ENCODE measurements around the gene CSNK1E. TPM values are rescaled to one million over a fixed set of nuclear protein-coding genes. Genes with fewer than 3 reads are reported as not detected.

CSNK1E gene
- total RNA-seq, 1 experiment from 2014 or later = 193 TPM

GRCh38 chr22:38243007-38243765, 74.0 kb downstream of the CSNK1E start:
- H3K36me3 ChIP-seq (ENCODE audit: insufficient read depth, low read length) = no peaks in the 10 kb centered on the region
- no peaks in the 10 kb centered on the region for H3K9me3 ChIP-seq (ENCODE audit: low read length)
- H3K27me3 ChIP-seq (ENCODE audit: low read length) = no peaks in the 10 kb centered on the region
- H3K4me3 ChIP-seq (ENCODE audit: low read length) = no peak overlapping the region
- DNase-seq = no peak
- H3K27ac ChIP-seq (ENCODE audit: low read length) = no peak overlapping the region
- H3K9ac ChIP-seq (ENCODE audit: low read length) = no peak overlapping the region
- no peak overlapping the region for H2AFZ ChIP-seq (ENCODE audit: low read length)
- H3K79me2 ChIP-seq (ENCODE audit: low read length) = no peaks in the 10 kb centered on the region
- H3K4me1 ChIP-seq (ENCODE audit: low read length) = peaks cover 44% of the 10 kb centered on the region
- no peaks in the 10 kb centered on the region; the same call in 1 of the 2 replicates for H4K20me1 ChIP-seq (ENCODE audit: insufficient read depth, low read depth, low read length)
- H3K9me2 ChIP-seq (replicated peaks; ENCODE audit: insufficient read depth, low read length) = no peaks in the 10 kb centered on the region
- H3K4me2 ChIP-seq (ENCODE audit: low read depth, low read length, poor library complexity, severe bottlenecking) = no peak overlapping the region

DNA sequence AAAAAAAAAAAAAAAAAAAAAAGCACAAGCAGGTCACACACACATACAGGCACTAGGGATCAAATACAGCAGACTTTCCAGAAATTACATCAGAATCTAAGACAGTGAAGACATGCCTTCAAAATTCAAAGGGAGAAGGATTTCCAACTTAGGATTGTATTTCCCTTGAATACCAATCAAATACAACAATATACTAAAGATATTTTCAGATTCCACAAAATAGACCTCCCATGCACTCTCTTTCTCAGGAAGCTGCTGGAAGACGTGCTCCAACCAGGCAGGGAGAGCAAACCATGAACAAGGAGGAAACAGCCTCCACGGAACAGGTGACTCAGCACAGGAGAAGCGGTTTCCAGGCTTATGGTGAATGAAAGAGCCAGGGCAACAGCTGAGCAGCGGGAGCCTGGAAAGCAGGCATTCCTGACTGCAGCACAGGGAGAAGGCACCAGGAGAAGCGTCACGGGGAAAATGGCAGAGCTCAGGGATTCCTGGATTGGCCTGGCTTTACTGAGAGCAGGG, 76.4 kb downstream of the CSNK1E start:
- Histone ChIP-seq H2AFZ (ENCODE audit: low read length) (no peak overlapping the region), H3K27me3 (ENCODE audit: low read length) (no peaks in the 10 kb centered on the region), H3K79me2 (ENCODE audit: low read length) (no peaks in the 10 kb centered on the region), H3K4me3 (ENCODE audit: low read length) (no peak overlapping the region), H4K20me1 (ENCODE audit: insufficient read depth, low read depth, low read length) (no peaks in the 10 kb centered on the region), H3K4me2 (ENCODE audit: low read depth, low read length, poor library complexity, severe bottlenecking) (no peak overlapping the region), H3K9ac (ENCODE audit: low read length) (no peak overlapping the region), H3K4me1 (ENCODE audit: low read length) (peaks cover 28% of the 10 kb centered on the region), H3K9me3 (ENCODE audit: low read length) (no peaks in the 10 kb centered on the region), H3K9me2 (replicated peaks; ENCODE audit: insufficient read depth, low read length) (no peaks in the 10 kb centered on the region), H3K36me3 (ENCODE audit: insufficient read depth, low read length) (no peaks in the 10 kb centered on the region), H3K27ac (ENCODE audit: low read length) (no peak overlapping the region)
- no peak for DNase-seq

Small RNAs within 50 kb of the gene (small RNA-seq; reads per million reads assigned to genes)
- not detected for gene RF00017

Other genes with a start within 250 kb of the CSNK1E start
- not detected in 2 replicates for gene SLC16A8, start 233.2 kb downstream of the CSNK1E start, total RNA-seq (2014; rRNA removed; shearing (Covaris generic); ENCODE audit: low replicate concordance)
- gene BAIAP2L2, start 206.7 kb downstream of the CSNK1E start, total RNA-seq (2014; rRNA removed; shearing (Covaris generic); ENCODE audit: low replicate concordance) = 0.22 and 0.43 TPM in 2 replicates
- 76.6 and 88.0 TPM in 2 replicates for gene PLA2G6, start 135.6 kb downstream of the CSNK1E start, total RNA-seq (2014; rRNA removed; shearing (Covaris generic); ENCODE audit: low replicate concordance)
- gene MAFF, start 115.4 kb downstream of the CSNK1E start, total RNA-seq (2014; rRNA removed; shearing (Covaris generic); ENCODE audit: low replicate concordance) = 2.9 and 9.0 TPM in 2 replicates
- gene TMEM184B, start 44.4 kb downstream of the CSNK1E start, total RNA-seq (2014; rRNA removed; shearing (Covaris generic); ENCODE audit: low replicate concordance) = 5.1 and 7.4 TPM in 2 replicates
- gene KCNJ4, start 137.8 kb upstream of the CSNK1E start, total RNA-seq (2014; rRNA removed; shearing (Covaris generic); ENCODE audit: low replicate concordance) = not detected in 2 replicates
- not detected in 2 replicates for gene KDELR3, start 150.7 kb upstream of the CSNK1E start, total RNA-seq (2014; rRNA removed; shearing (Covaris generic); ENCODE audit: low replicate concordance)
- 465 and 736 TPM in 2 replicates for gene DDX17, start 188.9 kb upstream of the CSNK1E start, total RNA-seq (2014; rRNA removed; shearing (Covaris generic); ENCODE audit: low replicate concordance)